ENCODE measurements around the gene PPP2R2B.

- TF ChIP-seq POLR2A (IDR thresholded peaks at IDR 0.05; ENCODE audit: low read length) (no peak), BHLHE40 (IDR thresholded peaks at IDR 0.05; ENCODE audit: low read depth, low read length) (no peak), CHD2 (IDR thresholded peaks at IDR 0.05; ENCODE audit: low read length, partially characterized antibody) (no peak)
Measured at GRCh38 chr5:146912874-146913273, 34.3 kb upstream of the PPP2R2B start.
